ENCODE results near the gene EOLA2. TPM values are rescaled to one million over a fixed set of nuclear protein-coding genes. Genes with fewer than 3 reads are reported as not detected.

The EOLA2 gene
- 10 to 100 TPM; 16.2 to 42.7 (median 24.0) TPM for total RNA-seq

GRCh38 chrX:149938427-149938880 lies at the start of gene EOLA2:
Gene EOLA2 (minus strand): TSS chrX:149938491. CDS start chrX:149933874, 4,617 bp downstream.
- peak; percentile 66 for DNase-seq (ENCODE audit: low spot score)
- TF ChIP-seq, protein P1, sequence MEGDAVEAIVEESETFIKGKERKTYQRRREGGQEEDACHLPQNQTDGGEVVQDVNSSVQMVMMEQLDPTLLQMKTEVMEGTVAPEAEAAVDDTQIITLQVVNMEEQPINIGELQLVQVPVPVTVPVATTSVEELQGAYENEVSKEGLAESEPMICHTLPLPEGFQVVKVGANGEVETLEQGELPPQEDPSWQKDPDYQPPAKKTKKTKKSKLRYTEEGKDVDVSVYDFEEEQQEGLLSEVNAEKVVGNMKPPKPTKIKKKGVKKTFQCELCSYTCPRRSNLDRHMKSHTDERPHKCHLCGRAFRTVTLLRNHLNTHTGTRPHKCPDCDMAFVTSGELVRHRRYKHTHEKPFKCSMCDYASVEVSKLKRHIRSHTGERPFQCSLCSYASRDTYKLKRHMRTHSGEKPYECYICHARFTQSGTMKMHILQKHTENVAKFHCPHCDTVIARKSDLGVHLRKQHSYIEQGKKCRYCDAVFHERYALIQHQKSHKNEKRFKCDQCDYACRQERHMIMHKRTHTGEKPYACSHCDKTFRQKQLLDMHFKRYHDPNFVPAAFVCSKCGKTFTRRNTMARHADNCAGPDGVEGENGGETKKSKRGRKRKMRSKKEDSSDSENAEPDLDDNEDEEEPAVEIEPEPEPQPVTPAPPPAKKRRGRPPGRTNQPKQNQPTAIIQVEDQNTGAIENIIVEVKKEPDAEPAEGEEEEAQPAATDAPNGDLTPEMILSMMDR (IDR thresholded peaks at IDR 0.05), result no peak

GRCh38 chrX:149987613-149988012 lies 49.3 kb upstream of the EOLA2 start:
- no peak for ATAC-seq (ENCODE audit: low FRiP score)
- TF ChIP-seq, protein P1 (IDR thresholded peaks at IDR 0.05), result no peak
- no peak for DNase-seq (ENCODE audit: low spot score)

More at GRCh38 chrX:149938427-149938880, at the start of gene EOLA2:
- peak; percentile 65 for ATAC-seq (ENCODE audit: low FRiP score)

- no peak for ATAC-seq (ENCODE audit: low FRiP score)
- DNase-seq (ENCODE audit: low spot score), result no peak
- TF ChIP-seq, protein P1 (IDR thresholded peaks at IDR 0.05), result no peak
These were observed 46.1 kb upstream of the EOLA2 start for GRCh38 chrX:149984411-149984810.

GRCh38 chrX:149982310-149982709 lies 44.0 kb upstream of the EOLA2 start:
- no peak for DNase-seq (ENCODE audit: low spot score)
- ATAC-seq (ENCODE audit: low FRiP score), result no peak

DNA sequence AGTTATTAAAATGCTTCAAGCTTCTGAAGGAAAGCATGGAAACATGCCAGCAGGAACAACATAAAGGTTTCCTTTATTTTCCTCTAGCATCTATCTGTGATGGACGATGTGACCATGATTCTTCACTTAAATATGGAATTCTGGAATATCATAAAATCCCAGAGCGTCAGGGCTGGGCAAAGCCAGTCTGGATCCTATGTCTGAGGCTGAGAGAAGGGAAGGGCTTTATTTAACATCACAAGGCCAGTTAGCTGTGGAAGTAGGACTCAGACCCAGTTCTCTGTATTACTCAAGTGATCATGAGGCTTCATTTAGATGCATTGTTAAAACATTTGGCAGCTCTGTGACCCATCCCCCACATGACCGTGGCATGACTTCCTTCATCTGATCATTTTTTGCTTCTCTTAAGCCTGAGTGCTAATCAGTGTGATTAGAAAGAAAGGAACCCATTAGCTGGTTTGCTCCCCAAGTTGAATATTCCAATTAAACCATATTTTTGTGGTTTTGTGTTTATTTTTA lies 40.9 kb upstream of the EOLA2 start:
- DNase-seq (ENCODE audit: low spot score) (no peak), ATAC-seq (ENCODE audit: low FRiP score) (no peak)
- TF ChIP-seq, protein P1 (IDR thresholded peaks at IDR 0.05), result no peak

More at GRCh38 chrX:149982310-149982709, 44.0 kb upstream of the EOLA2 start:
- TF ChIP-seq, protein P1 (IDR thresholded peaks at IDR 0.05), result no peak

GRCh38 chrX:149962859-149963757 lies 24.8 kb upstream of the EOLA2 start:
- TF ChIP-seq, protein P1 (IDR thresholded peaks at IDR 0.05), result no peak
- ATAC-seq (ENCODE audit: low FRiP score), result peak; percentile 54
- no peak for DNase-seq (ENCODE audit: low spot score)
